ENCODE data around the gene XDH.

- TF ChIP-seq CTCF (IDR thresholded peaks at IDR 0.05), result no peak
- no peak for TF ChIP-seq POLR2A (IDR thresholded peaks at IDR 0.05)
- no peak for TF ChIP-seq EP300 (IDR thresholded peaks at IDR 0.05)
Measured at GRCh38 chr2:31372097-31372496, 42.4 kb downstream of the XDH start.

Measured in ovary (tissue), 3 donors.